Measurements from ENCODE around the gene MAN2B2.
"Not testable (repeated sequence)": the region's sequence is repeated elsewhere in the genome, so short reads cannot be mapped to it uniquely, and the experiment has no call there.

MAN2B2 gene

GRCh38 chr4:6644792-6645530, 70.0 kb downstream of the MAN2B2 start:
- DNase-seq (ENCODE audit: low spot score), result no peak

- no peak for DNase-seq (ENCODE audit: low spot score)
Observed at GRCh38 chr4:6647169-6647568, 72.2 kb downstream of the MAN2B2 start.

DNA sequence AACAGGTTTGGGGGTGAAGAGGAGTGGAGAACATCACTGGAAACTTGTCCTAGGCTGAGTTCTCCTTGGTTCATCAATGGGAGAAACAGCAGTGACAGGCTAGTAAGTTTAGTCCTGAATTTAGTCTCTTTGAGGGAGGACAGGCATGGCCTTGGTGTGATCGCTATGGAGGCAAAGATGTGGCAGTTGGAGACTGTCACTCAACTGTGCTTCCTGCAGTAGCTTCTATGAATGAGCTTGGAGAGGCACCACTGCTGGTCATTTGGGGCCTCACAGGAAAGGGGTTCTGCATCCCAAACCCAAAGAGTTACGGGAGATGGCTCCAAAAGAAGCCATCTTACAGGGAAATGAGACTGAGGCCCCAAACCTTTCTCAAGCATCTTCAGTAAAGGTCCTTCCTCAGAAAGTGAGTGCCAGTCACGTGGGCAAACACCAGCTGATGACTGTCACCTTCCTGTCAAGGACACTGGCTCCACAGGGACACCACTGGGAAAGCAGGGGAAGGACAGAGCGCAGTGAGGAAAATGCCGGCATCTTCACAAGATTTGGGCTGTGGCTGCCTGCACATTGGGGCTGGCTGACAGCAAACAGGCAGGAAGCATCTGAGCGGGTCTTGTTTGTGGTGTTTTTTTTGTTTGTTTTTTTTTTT, 72.7 kb downstream of the MAN2B2 start:
- no peak for DNase-seq (ENCODE audit: low spot score)

DNA sequence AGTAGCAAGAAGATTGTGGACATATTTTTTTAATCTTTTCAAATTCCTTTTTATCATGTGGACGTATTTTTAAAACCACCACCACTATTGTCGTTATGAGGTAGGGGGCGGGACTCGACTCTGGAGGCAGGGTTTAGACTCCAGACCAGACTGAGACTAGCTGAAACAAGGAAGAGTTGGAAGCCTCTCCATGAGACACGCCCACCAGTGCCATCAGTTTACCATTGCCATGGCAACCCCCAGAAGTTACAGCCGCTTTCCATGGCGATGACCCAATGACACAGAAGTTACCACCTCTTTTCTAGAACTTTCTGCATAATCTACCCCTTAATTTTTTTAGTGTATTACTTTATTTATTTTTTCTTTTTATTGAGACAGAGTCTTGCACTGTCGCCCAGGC, 74.2 kb downstream of the MAN2B2 start:
- no peak for DNase-seq (ENCODE audit: low spot score)

GRCh38 chr4:6654211-6654610, 79.2 kb downstream of the MAN2B2 start:
- DNase-seq (ENCODE audit: low spot score), result not testable (repeated sequence)

GRCh38 chr4:6655291-6655690, 80.3 kb downstream of the MAN2B2 start:
- DNase-seq (ENCODE audit: low spot score), result not testable (repeated sequence)

GRCh38 chr4:6655924-6656323, 80.9 kb downstream of the MAN2B2 start:
- no peak for DNase-seq (ENCODE audit: low spot score)

GRCh38 chr4:6657242-6658208, 82.5 kb downstream of the MAN2B2 start:
- no peak for DNase-seq (ENCODE audit: low spot score)

DNA sequence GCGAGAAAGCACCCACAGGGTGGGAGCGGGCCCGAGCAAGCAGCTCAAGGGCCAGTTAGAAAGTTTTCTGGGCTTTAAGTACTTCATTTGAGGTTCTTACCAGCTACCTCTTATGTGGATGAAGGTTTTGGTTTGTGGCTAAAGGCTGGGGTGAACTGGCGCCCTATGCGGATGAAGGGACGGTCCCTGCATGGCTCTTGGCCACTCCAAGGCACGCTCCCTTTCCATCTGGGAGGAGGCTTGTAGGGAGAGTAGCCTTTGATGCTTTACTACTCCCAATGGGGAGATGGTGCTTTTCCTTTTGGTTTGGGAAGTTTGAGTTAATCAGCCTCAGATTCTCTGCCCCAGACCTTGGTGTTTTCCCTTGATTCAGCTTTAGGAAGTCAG, 83.2 kb downstream of the MAN2B2 start:
- no peak for DNase-seq (ENCODE audit: low spot score)

- DNase-seq (ENCODE audit: low spot score), result no peak
Observed at GRCh38 chr4:6658597-6659075, 83.6 kb downstream of the MAN2B2 start.

DNA sequence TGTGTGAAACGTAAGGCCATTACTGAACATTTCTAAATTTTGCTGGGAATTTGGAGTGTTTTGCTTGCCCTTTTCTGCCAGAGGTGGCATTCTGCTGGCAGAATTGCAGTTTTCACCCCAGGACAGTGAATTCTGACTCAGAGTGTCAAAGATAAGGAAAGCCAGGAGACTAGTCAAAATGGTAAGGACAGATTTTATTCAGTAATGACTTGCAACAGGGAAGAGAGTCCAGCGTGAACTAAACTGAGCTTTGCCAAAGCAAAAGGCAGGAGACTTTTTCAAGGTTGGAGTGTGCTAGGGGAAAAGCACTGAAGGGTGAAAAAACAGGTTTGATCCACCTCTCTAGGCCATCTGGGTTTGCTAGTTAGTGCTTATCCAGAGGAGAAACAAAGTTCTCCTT, 84.9 kb downstream of the MAN2B2 start:
- no peak for DNase-seq (ENCODE audit: low spot score)

DNA sequence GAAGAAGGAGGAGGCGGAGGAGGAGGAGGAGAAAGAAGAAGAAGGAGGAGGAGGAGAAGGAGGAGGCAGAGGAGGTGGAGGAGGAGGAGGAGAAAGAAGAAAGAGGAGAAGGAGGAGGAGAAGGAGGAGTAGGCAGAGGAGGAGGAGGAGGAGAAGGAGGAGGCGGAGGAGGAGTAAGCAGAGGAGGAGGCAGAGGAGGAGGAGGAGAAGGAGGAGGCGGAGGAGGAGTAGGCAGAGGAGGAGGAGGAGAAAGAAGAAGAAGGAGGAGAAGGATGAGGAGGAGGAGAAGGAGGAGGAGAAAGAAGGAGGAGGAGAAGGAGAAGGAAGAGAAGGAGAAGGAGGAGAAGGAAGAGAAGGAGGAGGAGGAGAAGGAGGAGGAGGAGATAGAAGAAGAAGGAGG, 85.4 kb downstream of the MAN2B2 start:
- DNase-seq (ENCODE audit: low spot score), result no peak

GRCh38 chr4:6662591-6662990, 87.6 kb downstream of the MAN2B2 start:
- DNase-seq (ENCODE audit: low spot score), result no peak

- no peak for DNase-seq (ENCODE audit: low spot score)
Observed at GRCh38 chr4:6663596-6664393, 88.8 kb downstream of the MAN2B2 start.

GRCh38 chr4:6665320-6665654, 90.3 kb downstream of the MAN2B2 start:
- no peak for DNase-seq (ENCODE audit: low spot score)

DNA sequence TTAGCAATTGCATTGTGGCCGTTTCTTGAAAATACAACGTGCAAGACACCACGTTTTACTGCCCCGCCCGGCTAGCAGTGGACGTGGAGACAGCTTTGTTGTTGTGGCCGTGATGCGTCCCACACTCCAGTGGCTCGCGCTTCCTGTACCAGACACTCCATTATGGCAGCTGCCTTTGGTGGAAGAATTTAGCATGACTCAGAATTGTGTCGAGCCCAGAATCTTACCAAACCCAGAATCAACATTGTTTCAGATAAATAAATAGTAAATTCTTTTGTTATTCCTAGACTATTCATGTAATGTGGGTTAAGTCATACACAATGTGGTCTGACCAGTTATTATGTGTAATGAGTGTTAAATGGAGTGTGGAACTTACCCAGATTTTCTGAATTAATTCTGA, 93.4 kb downstream of the MAN2B2 start:
- DNase-seq (ENCODE audit: low spot score), result no peak

DNA sequence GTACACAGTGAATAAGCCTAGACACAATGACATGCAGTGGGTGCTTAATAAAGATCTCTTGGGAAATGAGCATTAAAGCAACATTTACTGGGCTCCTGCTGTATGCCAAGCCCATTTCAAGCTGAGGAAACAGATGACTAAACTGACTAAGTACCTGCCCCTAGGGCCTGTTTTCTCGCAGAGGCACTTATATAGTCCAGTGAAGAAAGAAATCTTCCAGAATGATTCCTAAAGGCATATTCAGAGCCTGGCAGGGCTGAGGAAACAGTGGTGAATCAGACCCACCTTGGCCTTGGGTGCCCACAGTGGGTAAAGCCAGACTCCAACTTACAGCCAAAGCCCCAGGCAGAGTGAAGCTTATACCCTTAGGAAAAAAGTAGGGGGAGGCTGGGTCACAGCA, 96.7 kb downstream of the MAN2B2 start:
- DNase-seq (ENCODE audit: low spot score), result no peak

DNA sequence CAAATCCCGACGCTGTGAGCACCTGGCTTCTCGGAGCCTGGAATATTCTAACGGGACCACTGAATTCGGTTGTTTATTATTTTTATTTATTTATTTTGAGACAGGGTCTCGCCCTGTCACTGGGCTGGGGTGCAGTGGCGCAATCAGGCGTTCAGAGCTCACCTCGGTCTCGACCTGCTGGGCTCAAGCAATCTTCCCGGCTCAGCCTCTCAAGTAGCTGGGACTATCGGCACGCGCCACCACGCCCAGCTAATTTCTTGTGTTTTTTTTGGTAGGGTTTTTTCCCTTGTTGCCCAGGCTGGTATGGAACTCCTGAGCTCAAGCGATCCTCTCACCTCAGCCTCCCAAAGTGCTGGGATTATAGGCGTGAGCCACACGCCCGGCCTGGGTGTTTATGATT, 97.1 kb downstream of the MAN2B2 start:
- DNase-seq (ENCODE audit: low spot score), result no peak

DNA sequence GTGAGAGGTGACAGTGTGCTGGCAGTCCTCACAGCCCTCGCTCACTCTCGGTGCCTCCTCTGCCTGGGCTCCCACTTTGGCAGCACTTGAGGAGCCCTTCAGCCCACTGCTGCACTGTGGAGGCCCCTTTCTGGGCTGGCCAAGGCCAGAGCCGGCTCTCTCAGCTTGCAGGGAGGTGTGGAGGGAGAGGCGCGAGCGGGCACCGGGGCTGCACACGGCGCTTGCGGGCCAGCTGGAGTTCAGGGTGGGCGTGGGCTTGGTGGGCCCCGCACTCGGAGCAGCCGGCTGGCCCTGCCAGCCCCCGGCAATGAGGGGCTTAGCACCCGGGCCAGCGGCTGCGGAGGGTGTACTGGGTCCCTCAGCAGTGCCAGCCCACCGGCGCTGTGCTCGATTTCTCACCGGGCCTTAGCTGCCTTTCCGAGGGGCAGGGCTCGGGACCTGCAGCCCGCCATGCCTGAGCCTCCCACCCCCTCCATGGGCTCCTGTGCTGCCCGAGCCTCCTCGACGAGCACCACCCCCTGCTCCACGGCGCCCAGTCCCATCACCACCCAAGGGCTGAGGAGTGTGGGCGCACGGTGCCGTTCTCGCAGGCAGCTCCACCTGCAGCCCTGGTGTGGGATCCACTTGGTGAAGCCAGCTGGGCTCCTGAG, 97.7 kb downstream of the MAN2B2 start:
- not testable (repeated sequence) for DNase-seq (ENCODE audit: low spot score)

All from hematopoietic multipotent progenitor cell treated with erythropoietin and hydrocortisone succinate and interleukin-3 and kit ligand, for 15 days (in vitro differentiated cells).